ENCODE results near the gene TBX2. TPM values are rescaled to one million over a fixed set of nuclear protein-coding genes. Genes with fewer than 3 reads are reported as not detected.

TBX2 gene
- polyA plus RNA-seq, 1 donor (not counting 4 experiments of a cell fraction or from before 2014, with no cell fraction given) = not detected

DNA sequence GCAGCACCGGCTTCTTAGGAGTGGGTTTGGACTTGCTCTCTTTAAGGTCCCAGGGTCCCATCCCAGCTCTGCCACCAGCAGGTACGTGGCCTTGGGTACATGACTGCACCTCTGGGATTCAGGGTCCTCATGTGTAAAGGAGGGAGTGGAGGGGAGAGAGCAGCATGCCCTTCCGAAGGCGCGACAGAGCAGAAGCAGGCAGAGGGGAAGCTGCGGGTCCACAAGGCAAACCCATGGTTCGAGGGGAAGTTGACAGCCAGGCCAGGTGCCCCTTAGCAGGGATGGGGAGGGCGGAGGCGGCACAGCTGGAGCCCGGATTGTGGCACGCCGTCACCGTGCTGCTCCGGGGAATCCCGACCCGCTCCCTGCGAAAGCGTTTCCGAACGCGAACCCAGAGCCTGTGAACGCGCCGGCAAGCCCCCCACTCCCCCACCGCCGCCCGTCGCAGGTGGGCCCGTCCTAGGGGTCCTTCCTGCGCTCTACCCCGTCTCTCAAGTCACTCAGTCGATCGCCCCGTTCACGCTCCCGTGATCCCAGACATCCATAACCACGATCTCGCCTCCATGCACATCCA, 4.1 kb upstream of the TBX2 start:
- H3K4me3 ChIP-seq (ENCODE audit: control insufficient read depth in 2 of 3, extremely low read depth in 1 of 3, insufficient read depth in 2 of 3, low read depth in 1 of 3, low read length in 3 of 3) = no peak overlapping the region
- H3K79me2 ChIP-seq (ENCODE audit: control insufficient read depth, insufficient read depth, low read length) = no peaks in the 10 kb centered on the region
- H3K4me1 ChIP-seq (ENCODE audit: control insufficient read depth, extremely low read depth, insufficient read depth, low read length) = no peaks in the 10 kb centered on the region
- H4K20me1 ChIP-seq (ENCODE audit: control insufficient read depth, extremely low read depth, insufficient read depth, low read length) = no peaks in the 10 kb centered on the region
- H2AFZ ChIP-seq (ENCODE audit: control insufficient read depth, low read length) = no peak overlapping the region
- H3K27ac ChIP-seq (ENCODE audit: control insufficient read depth, insufficient read depth, low read length) = no peak overlapping the region
- H3K36me3 ChIP-seq (ENCODE audit: control insufficient read depth in 2 of 2, extremely low read depth in 1 of 2, insufficient read depth in 2 of 2, low read length in 2 of 2) = no peaks in the 10 kb centered on the region
- DNase-seq (ENCODE audit: low read depth, low spot score) (no peak), FAIRE-seq (no peak)
- dilution Hi-C loops (cut with MboI; ENCODE audit: extremely low pct_ligation_motif_present, low sequenced_read_pairs) = no loop called here
- H3K9me3 ChIP-seq (ENCODE audit: control insufficient read depth, low read depth, low read length) = no peaks in the 10 kb centered on the region
- peaks cover 71% of the 10 kb centered on the region for H3K27me3 ChIP-seq (ENCODE audit: control insufficient read depth, extremely low read depth, insufficient read depth, low read length)
- TF ChIP-seq EZH2 (IDR thresholded peaks at IDR 0.05; ENCODE audit: low read length) = no peak
- TF ChIP-seq CTCF (optimal IDR thresholded peaks at IDR 0.05 in 1 of 3, IDR thresholded peaks at IDR 0.05 in 1 of 3, conservative IDR thresholded peaks at IDR 0.05 in 1 of 3; ENCODE audit: extremely low read depth in 1 of 3, insufficient read depth in 2 of 3, low read length in 3 of 3) = no peak
- H3K9me1 ChIP-seq (ENCODE audit: control insufficient read depth, extremely low read depth, insufficient read depth, low read length) = no peaks in the 10 kb centered on the region
- H3K9ac ChIP-seq (ENCODE audit: control insufficient read depth, extremely low read depth, insufficient read depth, low read length) = no peak overlapping the region
- H3K4me2 ChIP-seq (ENCODE audit: control insufficient read depth, extremely low read depth, insufficient read depth, low read depth, low read length) = no peak overlapping the region

- H3K27me3 ChIP-seq (ENCODE audit: control insufficient read depth, extremely low read depth, insufficient read depth, low read length) = peaks cover 76% of the 10 kb centered on the region
- H4K20me1 ChIP-seq (ENCODE audit: control insufficient read depth, extremely low read depth, insufficient read depth, low read length) = no peaks in the 10 kb centered on the region
- H3K27ac ChIP-seq (ENCODE audit: control insufficient read depth, insufficient read depth, low read length) = no peak overlapping the region
- no peak overlapping the region for H2AFZ ChIP-seq (ENCODE audit: control insufficient read depth, low read length)
- H3K79me2 ChIP-seq (ENCODE audit: control insufficient read depth, insufficient read depth, low read length) = no peaks in the 10 kb centered on the region
- DNase-seq (ENCODE audit: low read depth, low spot score) (no peak), FAIRE-seq (no peak)
- H3K9ac ChIP-seq (ENCODE audit: control insufficient read depth, extremely low read depth, insufficient read depth, low read length) = no peak overlapping the region
- no peaks in the 10 kb centered on the region for H3K4me1 ChIP-seq (ENCODE audit: control insufficient read depth, extremely low read depth, insufficient read depth, low read length)
- no peak overlapping the region for H3K4me2 ChIP-seq (ENCODE audit: control insufficient read depth, extremely low read depth, insufficient read depth, low read depth, low read length)
- no peaks in the 10 kb centered on the region for H3K36me3 ChIP-seq (ENCODE audit: control insufficient read depth in 2 of 2, extremely low read depth in 1 of 2, insufficient read depth in 2 of 2, low read length in 2 of 2)
- dilution Hi-C loops (cut with MboI; ENCODE audit: extremely low pct_ligation_motif_present, low sequenced_read_pairs) = no loop called here
- no peaks in the 10 kb centered on the region for H3K9me3 ChIP-seq (ENCODE audit: control insufficient read depth, low read depth, low read length)
- no peaks in the 10 kb centered on the region for H3K9me1 ChIP-seq (ENCODE audit: control insufficient read depth, extremely low read depth, insufficient read depth, low read length)
- H3K4me3 ChIP-seq (ENCODE audit: control insufficient read depth in 2 of 3, extremely low read depth in 1 of 3, insufficient read depth in 2 of 3, low read depth in 1 of 3, low read length in 3 of 3) = no peak overlapping the region
- TF ChIP-seq CTCF (optimal IDR thresholded peaks at IDR 0.05 in 1 of 3, IDR thresholded peaks at IDR 0.05 in 1 of 3, conservative IDR thresholded peaks at IDR 0.05 in 1 of 3; ENCODE audit: extremely low read depth in 1 of 3, insufficient read depth in 2 of 3, low read length in 3 of 3) (no peak), EZH2 (IDR thresholded peaks at IDR 0.05; ENCODE audit: low read length) (no peak)
Observed at GRCh38 chr17:61395983-61396585, 3.6 kb upstream of the TBX2 start.

Measured in keratinocyte (primary cell).